GM04503 (cell line): Measurements from ENCODE around the gene CAMK2N1.
A peak's percentile ranks its signal among the peaks of the same experiment; 100 is the strongest.
"Not testable (repeated sequence)": the region's sequence is repeated elsewhere in the genome, so short reads cannot be mapped to it uniquely, and the experiment has no call there.

ENCODE experiments used
- DNase-seq: peaks from one replicate; pipeline ENCODE4 v3.0.0-alpha.2; 2012; ENCODE audit warnings: low read depth

Gene CAMK2N1

GRCh38 chr1:20496725-20497383 lies 10.8 kb upstream of the CAMK2N1 start:
- not testable (repeated sequence) for DNase-seq

GRCh38 chr1:20496241-20496661 lies 10.2 kb upstream of the CAMK2N1 start:
- DNase-seq, result no peak

- DNase-seq, result no peak
Measured at GRCh38 chr1:20495661-20496060, 9.7 kb upstream of the CAMK2N1 start.

GRCh38 chr1:20494609-20495311 lies 8.8 kb upstream of the CAMK2N1 start:
- DNase-seq, result peak; percentile 83

- peak; percentile 57 for DNase-seq
Measured at GRCh38 chr1:20493839-20494608, 8.0 kb upstream of the CAMK2N1 start.

- no peak for DNase-seq
Measured at GRCh38 chr1:20493309-20493708, 7.3 kb upstream of the CAMK2N1 start.

GRCh38 chr1:20492751-20493150 lies 6.7 kb upstream of the CAMK2N1 start:
- no peak for DNase-seq

- no peak for DNase-seq
Measured at GRCh38 chr1:20491866-20492265, 5.9 kb upstream of the CAMK2N1 start.

GRCh38 chr1:20491178-20491577 lies 5.2 kb upstream of the CAMK2N1 start:
- DNase-seq, result no peak

GRCh38 chr1:20487236-20487590 lies 1.2 kb upstream of the CAMK2N1 start:
- DNase-seq, result no peak

- DNase-seq, result no peak
Measured at GRCh38 chr1:20486457-20487235, 636 bp upstream of the CAMK2N1 start.

GRCh38 chr1:20484519-20485462 lies 1.2 kb downstream of the CAMK2N1 start:
- no peak for DNase-seq

- no peak for DNase-seq
Measured at GRCh38 chr1:20483833-20484518, 2.0 kb downstream of the CAMK2N1 start.

GRCh38 chr1:20483098-20483832 lies 2.7 kb downstream of the CAMK2N1 start:
- no peak for DNase-seq

- no peak for DNase-seq
Measured at GRCh38 chr1:20481643-20482498, 4.1 kb downstream of the CAMK2N1 start.

GRCh38 chr1:20480951-20481617 lies 4.9 kb downstream of the CAMK2N1 start:
- DNase-seq, result no peak

GRCh38 chr1:20480243-20480944 lies 5.6 kb downstream of the CAMK2N1 start:
- DNase-seq, result no peak

GRCh38 chr1:20479840-20480239 lies 6.2 kb downstream of the CAMK2N1 start:
- no peak for DNase-seq
